Lower lobe of right lung (tissue), 2 donors: ENCODE results near the gene PTPRN2. TPM values are rescaled to one million over a fixed set of nuclear protein-coding genes. Genes with fewer than 3 reads are reported as not detected.

Source experiments
- ATAC-seq, 2 donors: fragments of 200-7000 bp; cut with Tn5 transposase; one replicate each; pipeline ENCODE4 v1.9.1; 2020 to 2022; ENCODE audit warnings: mild to moderate bottlenecking in 2 of 2, moderate library complexity in 2 of 2
- DNase-seq: peaks from one replicate; pipeline ENCODE4 v3.0.0-alpha.2; 2020
- H3K27ac ChIP-seq: fragments of 200-600 bp; one replicate; pipeline ENCODE4 v1.8.0; 2022
- H3K27me3 ChIP-seq: fragments of 200-600 bp; one replicate; pipeline ENCODE4 v1.8.0; 2022; ENCODE audit warnings: low read depth
- H3K36me3 ChIP-seq: fragments of 200-600 bp; one replicate; pipeline ENCODE4 v1.8.0; 2022; ENCODE audit warnings: mild to moderate bottlenecking
- H3K4me1 ChIP-seq: fragments of 200-600 bp; one replicate; pipeline ENCODE4 v1.8.0; 2022
- H3K4me3 ChIP-seq: fragments of 200-600 bp; one replicate; pipeline ENCODE4 v1.8.0; 2022; ENCODE audit warnings: mild to moderate bottlenecking
- H3K9me3 ChIP-seq: fragments of 200-600 bp; one replicate; pipeline ENCODE4 v1.8.0; 2022
- intact Hi-C: fragments of 100-400 bp; cut with DNase I; formaldehyde crosslinking; loops from one replicate; pipeline ENCODE4 v1.11.0; 2022
- total RNA-seq: library from RNA; stranded (reverse); fragmentation: NEBNext Ultra II Directional; extraction: Animal tissue kit (Norgen Biotek cat#: 25700); gene quantifications from one replicate; pipeline ENCODE4 v1.2.1, GENCODE V29; 2021
- TF ChIP-seq, protein P1 (sequence below): fragments of 200-600 bp; IDR thresholded peaks from one replicate; pipeline ENCODE4 v1.8.0; 2022; ENCODE audit warnings: antibody characterized with exemption, mild to moderate bottlenecking
- donor health status: DM: no; HTN: yes; CAD: no; lungs with severe emphysema.

Gene PTPRN2
- total RNA-seq, 1 donor from 2014 or later = 6.8 TPM

DNA sequence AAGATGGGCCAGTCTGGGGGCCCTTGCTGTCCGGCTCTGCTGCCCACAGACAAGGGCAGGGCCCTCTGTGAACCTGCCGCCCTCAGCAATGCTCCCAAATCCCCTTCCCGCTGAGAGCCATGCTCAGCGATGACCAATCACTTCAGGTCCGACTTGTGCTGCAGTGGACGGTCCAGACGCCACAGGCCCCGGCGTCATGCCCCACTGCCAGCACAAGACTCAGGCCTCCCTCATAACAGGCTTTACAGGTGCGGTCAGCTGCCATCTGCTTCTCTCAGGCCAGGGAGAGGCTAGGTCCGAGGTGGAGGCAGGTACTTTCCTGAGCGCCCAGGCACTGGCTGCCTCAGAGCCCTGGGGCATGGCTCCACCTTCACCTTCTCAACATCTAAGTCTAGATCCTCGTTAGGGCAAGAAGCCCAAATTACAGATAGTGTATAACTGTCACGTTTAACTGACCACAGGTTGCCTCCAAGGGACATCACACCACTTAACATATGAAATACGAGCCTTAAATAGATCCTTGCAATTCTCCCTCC, 393.2 kb downstream of the PTPRN2 start:
- intact Hi-C loops = no loop called here
- DNase-seq (no peak), ATAC-seq (no peak)
- H3K27ac ChIP-seq = no peak overlapping the region
- no peaks in the 10 kb centered on the region for H3K4me1 ChIP-seq
- peaks cover 17% of the 10 kb centered on the region for H3K9me3 ChIP-seq
- H3K27me3 ChIP-seq = no peaks in the 10 kb centered on the region
- TF ChIP-seq, protein P1, sequence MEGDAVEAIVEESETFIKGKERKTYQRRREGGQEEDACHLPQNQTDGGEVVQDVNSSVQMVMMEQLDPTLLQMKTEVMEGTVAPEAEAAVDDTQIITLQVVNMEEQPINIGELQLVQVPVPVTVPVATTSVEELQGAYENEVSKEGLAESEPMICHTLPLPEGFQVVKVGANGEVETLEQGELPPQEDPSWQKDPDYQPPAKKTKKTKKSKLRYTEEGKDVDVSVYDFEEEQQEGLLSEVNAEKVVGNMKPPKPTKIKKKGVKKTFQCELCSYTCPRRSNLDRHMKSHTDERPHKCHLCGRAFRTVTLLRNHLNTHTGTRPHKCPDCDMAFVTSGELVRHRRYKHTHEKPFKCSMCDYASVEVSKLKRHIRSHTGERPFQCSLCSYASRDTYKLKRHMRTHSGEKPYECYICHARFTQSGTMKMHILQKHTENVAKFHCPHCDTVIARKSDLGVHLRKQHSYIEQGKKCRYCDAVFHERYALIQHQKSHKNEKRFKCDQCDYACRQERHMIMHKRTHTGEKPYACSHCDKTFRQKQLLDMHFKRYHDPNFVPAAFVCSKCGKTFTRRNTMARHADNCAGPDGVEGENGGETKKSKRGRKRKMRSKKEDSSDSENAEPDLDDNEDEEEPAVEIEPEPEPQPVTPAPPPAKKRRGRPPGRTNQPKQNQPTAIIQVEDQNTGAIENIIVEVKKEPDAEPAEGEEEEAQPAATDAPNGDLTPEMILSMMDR = no peak
- H3K4me3 ChIP-seq = no peak overlapping the region
- H3K36me3 ChIP-seq = no peaks in the 10 kb centered on the region

DNA sequence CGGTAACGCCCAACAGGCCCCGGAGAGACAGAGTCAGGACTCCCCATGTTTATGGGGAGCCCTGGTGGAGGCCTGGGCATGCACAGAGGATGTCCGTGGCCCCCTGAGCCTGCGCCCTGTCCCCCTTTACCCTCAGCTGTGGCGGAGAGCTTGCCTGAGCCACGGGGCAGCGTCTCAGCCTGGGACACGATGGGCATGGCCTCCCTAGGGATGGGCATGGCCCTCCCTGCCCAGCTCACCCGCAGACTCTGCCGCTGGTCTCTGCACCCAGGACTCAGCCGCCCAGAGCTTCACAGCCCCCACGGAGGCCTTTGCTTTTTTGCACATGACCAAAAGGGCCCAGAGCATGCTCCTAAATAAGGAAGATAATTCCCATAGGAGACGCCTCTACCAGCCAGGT, 394.2 kb downstream of the PTPRN2 start:
- H3K27me3 ChIP-seq = no peaks in the 10 kb centered on the region
- no peak for ATAC-seq
- H3K9me3 ChIP-seq = peaks cover 17% of the 10 kb centered on the region
- H3K4me1 ChIP-seq = no peaks in the 10 kb centered on the region
- H3K36me3 ChIP-seq = no peaks in the 10 kb centered on the region
- intact Hi-C loops = no loop called here
- TF ChIP-seq, protein P1 = no peak
- H3K27ac ChIP-seq = no peak overlapping the region
- DNase-seq = no peak
- H3K4me3 ChIP-seq = no peak overlapping the region

DNA sequence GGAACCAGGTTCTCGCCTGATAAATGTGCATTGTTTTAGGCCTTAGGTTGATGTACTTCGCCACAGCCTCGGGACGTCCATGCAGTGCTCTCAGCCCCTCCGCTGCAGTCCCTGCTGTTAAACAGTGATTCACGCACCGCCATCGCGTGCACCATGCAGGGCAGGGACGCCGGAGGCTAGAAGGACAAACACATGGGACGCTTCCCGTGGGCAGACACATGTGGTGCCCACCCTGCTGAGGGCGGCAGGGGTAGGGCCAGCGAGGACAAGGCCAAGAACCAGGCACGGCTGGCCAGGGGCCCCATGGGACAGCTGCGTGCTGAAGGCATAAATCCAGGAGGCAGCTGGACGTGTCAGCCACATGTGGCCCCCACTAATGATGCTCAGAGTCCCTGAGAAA, 394.7 kb downstream of the PTPRN2 start:
- H3K9me3 ChIP-seq = peaks cover 17% of the 10 kb centered on the region
- ATAC-seq = no peak
- no peak overlapping the region for H3K4me3 ChIP-seq
- H3K4me1 ChIP-seq = no peaks in the 10 kb centered on the region
- TF ChIP-seq, protein P1 = no peak
- no peaks in the 10 kb centered on the region for H3K27me3 ChIP-seq
- no peaks in the 10 kb centered on the region for H3K36me3 ChIP-seq
- H3K27ac ChIP-seq = no peak overlapping the region
- intact Hi-C loops = no loop called here
- DNase-seq = no peak

DNA sequence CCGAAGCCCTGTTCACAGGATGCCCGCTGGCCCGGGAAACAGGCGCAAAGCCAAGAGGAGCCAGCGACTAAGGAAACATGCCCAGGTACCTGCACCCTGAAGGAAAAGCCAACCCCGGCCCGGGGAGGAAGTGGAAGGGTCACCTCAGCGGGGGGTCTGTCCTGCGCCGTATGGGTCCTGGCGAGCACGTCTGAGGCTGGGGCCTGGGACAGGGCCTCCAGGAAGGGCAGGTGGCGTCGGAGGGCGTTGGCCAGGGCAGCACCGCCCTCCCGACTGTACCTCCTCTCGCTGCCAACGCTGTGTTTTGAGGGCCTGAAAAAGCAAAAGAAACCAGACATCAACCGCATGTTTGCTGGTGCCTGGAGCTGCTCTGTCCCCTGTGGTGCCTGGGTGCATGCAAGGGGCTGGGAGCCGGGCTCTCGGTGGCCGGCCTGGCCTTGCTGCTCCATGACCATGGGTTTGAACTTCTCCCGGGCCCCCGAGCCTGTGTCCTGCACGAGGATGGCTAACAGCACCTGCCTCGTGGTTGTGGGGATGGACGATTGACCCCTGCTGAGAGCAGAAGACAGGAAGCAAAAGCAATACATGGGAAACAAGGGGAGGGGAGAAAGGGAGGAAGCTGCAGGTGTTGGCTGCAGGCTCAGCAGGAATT, 395.3 kb downstream of the PTPRN2 start:
- Histone ChIP-seq H3K4me3 (no peak overlapping the region), H3K27ac (no peak overlapping the region), H3K9me3 (peaks cover 17% of the 10 kb centered on the region), H3K36me3 (no peaks in the 10 kb centered on the region), H3K27me3 (no peaks in the 10 kb centered on the region), H3K4me1 (no peaks in the 10 kb centered on the region)
- ATAC-seq (peak in 1 of 2 donors; percentile 14), DNase-seq (no peak)
- intact Hi-C loops = no loop called here
- TF ChIP-seq, protein P1 = no peak

DNA sequence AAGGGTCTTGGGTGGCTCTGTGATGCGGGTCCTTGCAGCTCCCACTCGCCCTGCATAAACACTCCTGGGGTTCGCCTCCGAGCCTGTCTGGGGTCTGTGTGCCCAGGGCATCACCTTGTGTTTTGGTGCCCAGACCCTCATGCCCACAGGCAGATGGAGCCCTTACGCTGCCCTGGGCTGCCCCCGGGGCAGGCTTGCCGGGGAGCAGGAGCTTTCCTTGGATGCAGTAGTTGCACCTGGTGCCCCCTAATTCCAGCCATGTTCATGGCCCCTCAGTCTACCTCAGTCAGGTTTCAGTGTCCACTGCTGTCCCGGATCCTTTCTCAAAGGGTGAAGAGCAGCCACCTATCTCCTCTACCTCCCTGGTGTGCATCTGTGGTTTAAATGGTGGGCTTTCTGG, 396.0 kb downstream of the PTPRN2 start:
- Histone ChIP-seq H3K36me3 (no peaks in the 10 kb centered on the region), H3K9me3 (peaks cover 17% of the 10 kb centered on the region), H3K4me3 (no peak overlapping the region), H3K4me1 (no peaks in the 10 kb centered on the region), H3K27ac (no peak overlapping the region), H3K27me3 (no peaks in the 10 kb centered on the region)
- ATAC-seq (no peak), DNase-seq (no peak)
- TF ChIP-seq, protein P1 = no peak
- intact Hi-C loops = no loop called here
